Erythroblast (primary cell): ENCODE measurements around the gene AMH.

Source experiments
- GATA1 ChIP-seq: IDR thresholded peaks from 2 replicates; pipeline ENCODE4 v1.6.1; 2011; ENCODE audit warnings: low read depth, mild to moderate bottlenecking, control low read depth, low read length, moderate library complexity
- POLR2A ChIP-seq: IDR thresholded peaks from 2 replicates; pipeline ENCODE4 v1.6.1; 2011; ENCODE audit warnings: mild to moderate bottlenecking, low read length

DNA sequence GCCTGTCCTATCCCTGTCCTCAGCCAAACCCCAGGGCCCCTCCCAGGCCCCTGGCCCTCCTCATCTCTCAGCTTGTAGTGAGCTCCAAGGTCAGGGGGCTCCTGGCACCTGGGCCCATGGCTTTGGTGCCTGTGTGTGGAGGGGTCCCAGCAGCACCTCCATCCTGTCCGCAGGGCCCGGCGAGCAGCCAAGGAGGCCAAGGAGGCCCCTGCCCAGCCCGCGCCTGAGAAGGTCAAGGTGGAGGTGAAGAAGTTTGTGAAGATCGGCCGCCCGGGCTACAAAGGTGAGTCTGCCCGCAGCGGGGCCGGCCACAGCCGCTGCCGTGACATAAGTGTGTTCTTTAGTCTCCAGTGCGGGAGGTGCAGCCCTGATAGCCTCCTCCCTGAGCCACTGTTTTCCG is 3.9 kb upstream of the AMH start:
- TF ChIP-seq POLR2A, result no peak
- TF ChIP-seq GATA1, result no peak
